Panc1 (cell line): Measurements from ENCODE around the gene ABTB2. TPM values are rescaled to one million over a fixed set of nuclear protein-coding genes. Genes with fewer than 3 reads are reported as not detected.

Experiments used
- ATAC-seq: fragments of 200-7000 bp; cut with Tn5 transposase; 2 replicates; pipeline ENCODE4 v1.9.1; 2020; ENCODE audit warnings: mild to moderate bottlenecking, moderate library complexity
- BruUV-seq: library from RNA; stranded (reverse); fragments of 400-500 nt; replicated peaks from 2 replicates; lab custom pipeline; 2021; lab: Mats Ljungman, UMichigan
- CTCF ChIA-PET: fragments of 300-600 bp; sonication (Branson Sonifier 250); formaldehyde crosslinking; loops from one replicate; lab custom pipeline; 2022; ENCODE audit warnings: antibody characterized with exemption; lab: Charles Lee
- POLR2A ChIA-PET: fragments of 300-600 bp; sonication (Branson Sonifier 250); formaldehyde crosslinking; loops from one replicate; lab custom pipeline; 2022; ENCODE audit warnings: antibody characterized with exemption; lab: Charles Lee
- DNase-seq: peaks from one replicate; pipeline ENCODE4 v3.0.0-alpha.2; 2010; ENCODE audit warnings: low read depth, low spot score
- H3K27ac ChIP-seq: 2 replicates; pipeline ENCODE4 v1.5.1; 2011; ENCODE audit warnings: mild to moderate bottlenecking, low read length, inconsistent platforms
- H3K27me3 ChIP-seq: fragments of 200-500 bp; sonication (Bioruptor generic); 2 replicates; pipeline ENCODE4 v1.6.0; 2014; ENCODE audit warnings: low read length, inconsistent platforms; ENCODE audit not compliant: control insufficient read depth, insufficient read depth
- H3K36me3 ChIP-seq: fragments of 200-500 bp; sonication (Bioruptor generic); 2 replicates; pipeline ENCODE4 v1.5.1; 2014; ENCODE audit warnings: inconsistent platforms, mild to moderate bottlenecking, low read length, moderate library complexity; ENCODE audit not compliant: control insufficient read depth, insufficient read depth
- H3K4me1 ChIP-seq: 2 replicates; pipeline ENCODE4 v1.5.1; 2011; ENCODE audit warnings: inconsistent platforms, mild to moderate bottlenecking, low read length, moderate library complexity; ENCODE audit not compliant: control insufficient read depth, insufficient read depth
- H3K4me3 ChIP-seq, 2 experiments: 2 replicates each; pipeline ENCODE4 v1.5.1; 2011 to 2012; ENCODE audit warnings: low read depth in 2 of 2, low read length in 2 of 2, mild to moderate bottlenecking in 2 of 2, inconsistent platforms in 1 of 2, moderate library complexity in 1 of 2
- H3K9me3 ChIP-seq: fragments of 200-500 bp; sonication (Bioruptor generic); 2 replicates; pipeline ENCODE4 v1.5.1; 2014; ENCODE audit warnings: low read depth, mild to moderate bottlenecking, inconsistent platforms, low read length, moderate library complexity; ENCODE audit not compliant: control insufficient read depth, insufficient read depth
- POLR2AphosphoS5 ChIP-seq: IDR thresholded peaks from 2 replicates; pipeline ENCODE4 v1.6.1; 2012; ENCODE audit warnings: mild to moderate bottlenecking, low read depth, low read length, moderate library complexity
- REST ChIP-seq, 2 experiments: IDR thresholded peaks; 2 replicates each; pipeline ENCODE4 v1.6.1; 2011 to 2012; ENCODE audit warnings: low read depth in 2 of 2, control low read depth in 1 of 2, low read length in 1 of 2, mild to moderate bottlenecking in 1 of 2, moderate library complexity in 1 of 2; ENCODE audit not compliant: insufficient read depth in 1 of 2
- SIN3A ChIP-seq: IDR thresholded peaks from 2 replicates; pipeline ENCODE4 v1.6.1; 2012; ENCODE audit warnings: low read depth, mild to moderate bottlenecking, low read length, moderate library complexity, borderline replicate concordance; ENCODE audit not compliant: insufficient read depth
- TCF7L2 ChIP-seq: IDR thresholded peaks from 2 replicates; pipeline ENCODE4 v1.6.1; 2011; ENCODE audit warnings: mild to moderate bottlenecking, low read depth, low read length, inconsistent platforms
- in situ Hi-C: cut with HindIII; loops from 2 replicates; pipeline ENCODE4 v1.10.0; 2016; ENCODE audit warnings: low sequenced_read_pairs, low pct_unique_long_range_greater_than_20kb
- intact Hi-C: fragments of 100-400 bp; cut with micrococcal nuclease; formaldehyde crosslinking; loops from one replicate; pipeline ENCODE4 v1.10.0; 2022; ENCODE audit not compliant: unreplicated experiment
- total RNA-seq: library from RNA; stranded (reverse); gene quantifications from one replicate; pipeline ENCODE4 v1.2.1, GENCODE V29; 2021; ENCODE audit not compliant: unreplicated experiment
- TF ChIP-seq, protein P1 (sequence below): fragments of 450-650 bp; IDR thresholded peaks from 2 replicates; pipeline ENCODE4 v1.5.1; 2017; ENCODE audit warnings: mild to moderate bottlenecking

The ABTB2 gene
- total RNA-seq, 1 experiment from 2014 or later = 22.7 TPM

DNA sequence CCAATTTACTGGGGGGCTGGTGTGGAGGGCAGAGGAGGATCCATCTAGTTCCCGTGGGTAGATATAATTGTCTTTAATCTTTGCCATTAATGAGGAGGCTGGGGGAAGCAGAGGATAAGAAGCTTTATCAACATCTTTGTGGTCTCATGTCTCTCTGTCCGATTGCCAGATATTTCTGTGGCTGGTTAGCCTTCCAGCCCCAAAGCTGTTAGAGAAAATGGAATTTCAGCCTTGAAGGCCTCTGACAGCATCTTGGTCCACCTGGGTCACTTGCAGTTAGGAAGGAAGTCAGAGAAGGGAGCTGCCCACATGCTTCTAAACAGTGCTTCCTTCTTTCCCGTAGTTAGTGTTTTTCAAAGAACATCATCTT, 56.9 kb downstream of the ABTB2 start:
- no TSS peak for BruUV-seq

DNA sequence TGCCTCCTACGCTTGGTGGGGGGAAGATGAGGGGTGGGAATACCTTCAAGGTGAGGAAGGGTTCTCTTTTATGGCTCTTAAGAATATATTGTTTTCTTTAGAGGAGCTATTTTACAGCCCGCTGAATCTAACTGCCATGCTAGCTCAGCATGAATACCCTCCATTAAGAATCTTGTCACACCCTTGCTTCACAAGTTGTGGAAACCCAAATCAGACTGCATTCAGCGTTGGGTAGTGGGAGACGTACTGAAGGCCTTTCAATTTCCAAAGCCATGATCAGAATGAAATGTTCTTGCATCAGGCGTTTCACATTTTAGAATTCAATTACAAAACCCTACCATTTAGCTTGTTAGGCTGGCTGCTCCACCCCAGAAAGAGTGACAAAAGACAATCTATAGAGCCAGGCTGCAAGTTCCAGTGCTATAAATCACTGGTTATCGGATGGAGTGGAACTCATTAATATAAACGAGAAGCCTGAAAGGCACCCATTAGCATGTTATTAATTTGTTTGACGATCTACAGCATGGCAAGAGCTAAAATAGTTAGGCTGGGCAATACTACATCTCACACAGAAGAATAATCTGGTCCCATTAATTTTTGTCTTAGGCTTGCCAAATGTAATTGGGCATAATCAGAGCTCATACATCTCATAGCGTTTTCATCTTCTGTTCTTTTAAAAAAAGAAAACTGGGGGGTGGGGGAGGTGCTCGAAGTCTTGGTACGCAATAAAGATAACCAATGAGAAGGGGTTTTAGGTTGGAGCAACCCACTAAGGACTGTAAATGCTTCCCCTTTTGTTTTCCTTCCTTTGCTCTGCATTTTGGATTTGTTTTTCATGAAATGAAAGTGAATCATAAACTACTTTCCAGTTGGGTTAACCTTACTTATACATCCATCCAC, 57.5 kb downstream of the ABTB2 start:
- ChIA-PET CTCF (no interaction called here), POLR2A (interaction anchor here (0.6 to 1.2 kb wide), 4 partner anchors 13 to 170 kb away, joined by 4 to 12 read pairs (median 6); no protein-coding TSS in a partner anchor)
- H3K4me3 ChIP-seq = no peak overlapping the region
- H3K36me3 ChIP-seq = no peaks in the 10 kb centered on the region
- peaks cover 56% of the 10 kb centered on the region for H3K4me1 ChIP-seq
- DNase-seq = no peak
- no peaks in the 10 kb centered on the region for H3K9me3 ChIP-seq
- H3K27ac ChIP-seq = peak overlapping the region; percentile 55
- TF ChIP-seq SIN3A (no peak), REST (IDR thresholded peaks at IDR 0.05; ENCODE audit: insufficient read depth in 1 of 2, low read depth in 2 of 2, low read length in 1 of 2) (no peak), POLR2AphosphoS5 (no peak), TCF7L2 (no peak)
- TF ChIP-seq, protein P1, sequence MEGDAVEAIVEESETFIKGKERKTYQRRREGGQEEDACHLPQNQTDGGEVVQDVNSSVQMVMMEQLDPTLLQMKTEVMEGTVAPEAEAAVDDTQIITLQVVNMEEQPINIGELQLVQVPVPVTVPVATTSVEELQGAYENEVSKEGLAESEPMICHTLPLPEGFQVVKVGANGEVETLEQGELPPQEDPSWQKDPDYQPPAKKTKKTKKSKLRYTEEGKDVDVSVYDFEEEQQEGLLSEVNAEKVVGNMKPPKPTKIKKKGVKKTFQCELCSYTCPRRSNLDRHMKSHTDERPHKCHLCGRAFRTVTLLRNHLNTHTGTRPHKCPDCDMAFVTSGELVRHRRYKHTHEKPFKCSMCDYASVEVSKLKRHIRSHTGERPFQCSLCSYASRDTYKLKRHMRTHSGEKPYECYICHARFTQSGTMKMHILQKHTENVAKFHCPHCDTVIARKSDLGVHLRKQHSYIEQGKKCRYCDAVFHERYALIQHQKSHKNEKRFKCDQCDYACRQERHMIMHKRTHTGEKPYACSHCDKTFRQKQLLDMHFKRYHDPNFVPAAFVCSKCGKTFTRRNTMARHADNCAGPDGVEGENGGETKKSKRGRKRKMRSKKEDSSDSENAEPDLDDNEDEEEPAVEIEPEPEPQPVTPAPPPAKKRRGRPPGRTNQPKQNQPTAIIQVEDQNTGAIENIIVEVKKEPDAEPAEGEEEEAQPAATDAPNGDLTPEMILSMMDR = no peak
- in situ Hi-C loops = no loop called here
- intact Hi-C loops = no loop called here
- BruUV-seq = no TSS peak
- no peak for ATAC-seq
- no peaks in the 10 kb centered on the region for H3K27me3 ChIP-seq

More for the DNA sequence above, 56.9 kb downstream of the ABTB2 start:
- Histone ChIP-seq H3K27me3 (no peaks in the 10 kb centered on the region), H3K36me3 (no peaks in the 10 kb centered on the region), H3K27ac (peak overlapping the region; percentile 55), H3K9me3 (no peaks in the 10 kb centered on the region), H3K4me1 (peaks cover 60% of the 10 kb centered on the region), H3K4me3 (no peak overlapping the region)
- ChIA-PET CTCF (no interaction called here), POLR2A (interaction anchor here (0.6 kb wide), 1 partner anchor 23 kb away, joined by 4 read pairs; no protein-coding TSS in a partner anchor)
- TF ChIP-seq TCF7L2 = no peak
- TF ChIP-seq, protein P1 = no peak
- no peak for TF ChIP-seq POLR2AphosphoS5
- no peak for TF ChIP-seq SIN3A
- TF ChIP-seq REST (IDR thresholded peaks at IDR 0.05; ENCODE audit: insufficient read depth in 1 of 2, low read depth in 2 of 2, low read length in 1 of 2) = no peak
- in situ Hi-C loops (no loop called here), intact Hi-C loops (no loop called here)
- ATAC-seq (no peak), DNase-seq (no peak)
